ENCODE results near the gene CHI3L1.

- TF ChIP-seq MYB (IDR thresholded peaks at IDR 0.05; ENCODE audit: borderline replicate concordance, low read depth, low read length), result no peak
- no peak for TF ChIP-seq CTCF (IDR thresholded peaks at IDR 0.05 in 2 of 3, conservative IDR thresholded peaks at IDR 0.05 in 1 of 3; ENCODE audit: control insufficient read depth in 2 of 3, extremely low read depth in 1 of 3, insufficient read depth in 1 of 3, low read depth in 3 of 3, low read length in 3 of 3)
- TF ChIP-seq, protein P1, sequence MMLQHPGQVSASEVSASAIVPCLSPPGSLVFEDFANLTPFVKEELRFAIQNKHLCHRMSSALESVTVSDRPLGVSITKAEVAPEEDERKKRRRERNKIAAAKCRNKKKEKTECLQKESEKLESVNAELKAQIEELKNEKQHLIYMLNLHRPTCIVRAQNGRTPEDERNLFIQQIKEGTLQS (IDR thresholded peaks at IDR 0.05; ENCODE audit: borderline replicate concordance, extremely low read depth, low read depth, low read length), result no peak
- no peak for TF ChIP-seq EP300 (IDR thresholded peaks at IDR 0.05; ENCODE audit: borderline replicate concordance in 1 of 2, control insufficient read depth in 1 of 2, low read depth in 2 of 2, low read length in 2 of 2)
- TF ChIP-seq HDGF (IDR thresholded peaks at IDR 0.05), result no peak
Observed at GRCh38 chr1:203185061-203185461, 1.4 kb downstream of the CHI3L1 start.

Measured in GM12878 (cell line).